Middle frontal gyrus (tissue), 1 donor: ENCODE measurements around the gene PARP4.
"Not testable (repeated sequence)": the region's sequence is repeated elsewhere in the genome, so short reads cannot be mapped to it uniquely, and the experiment has no call there.

ENCODE experiments used
- DNase-seq: peaks from one replicate; pipeline ENCODE4 v3.0.0-alpha.2; 2015; ENCODE audit warnings: low spot score; ENCODE audit errors: extremely low spot score

Gene PARP4

GRCh38 chr13:24452044-24452443 lies 60.5 kb downstream of the PARP4 start:
- no peak for DNase-seq

GRCh38 chr13:24450530-24450929 lies 62.0 kb downstream of the PARP4 start:
- no peak for DNase-seq

DNA sequence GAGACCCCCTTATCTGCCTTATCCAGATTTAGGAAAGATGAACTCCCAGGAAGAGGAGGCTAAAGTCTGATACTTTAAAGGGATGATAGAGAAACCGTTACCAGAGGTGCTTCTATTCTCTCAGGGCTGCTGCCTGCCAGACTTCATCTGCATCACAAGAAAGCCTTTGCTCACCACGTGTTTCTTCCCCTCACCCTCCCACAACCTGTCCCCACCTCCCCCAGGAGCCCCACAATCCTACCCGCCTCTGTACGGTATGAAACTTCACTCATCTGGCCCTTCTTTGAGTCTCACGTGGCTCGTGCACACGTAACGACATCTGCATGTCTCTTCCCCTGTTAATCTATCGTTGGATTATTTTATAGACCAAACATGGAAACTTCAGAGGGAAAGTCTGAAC lies 67.7 kb downstream of the PARP4 start:
- not testable (repeated sequence) for DNase-seq

DNA sequence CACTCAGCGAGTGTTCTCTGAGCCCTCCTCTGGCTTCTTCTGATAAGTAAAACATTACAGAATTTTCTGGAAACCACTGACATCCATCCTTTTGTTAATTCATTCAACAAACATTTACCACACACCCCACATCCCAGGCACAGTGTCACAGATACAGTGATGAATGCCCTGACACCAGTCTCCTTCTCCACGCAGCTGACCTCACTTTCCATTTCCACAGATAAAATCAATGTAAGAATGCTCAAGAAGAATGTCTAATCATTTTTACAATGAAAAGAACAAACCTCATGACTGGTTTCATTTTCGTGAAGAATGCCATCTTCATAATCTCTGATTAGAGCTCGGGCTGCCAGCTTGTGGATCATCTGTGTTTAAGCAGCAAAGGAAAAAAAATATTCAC lies 69.2 kb downstream of the PARP4 start:
- DNase-seq = no peak

DNA sequence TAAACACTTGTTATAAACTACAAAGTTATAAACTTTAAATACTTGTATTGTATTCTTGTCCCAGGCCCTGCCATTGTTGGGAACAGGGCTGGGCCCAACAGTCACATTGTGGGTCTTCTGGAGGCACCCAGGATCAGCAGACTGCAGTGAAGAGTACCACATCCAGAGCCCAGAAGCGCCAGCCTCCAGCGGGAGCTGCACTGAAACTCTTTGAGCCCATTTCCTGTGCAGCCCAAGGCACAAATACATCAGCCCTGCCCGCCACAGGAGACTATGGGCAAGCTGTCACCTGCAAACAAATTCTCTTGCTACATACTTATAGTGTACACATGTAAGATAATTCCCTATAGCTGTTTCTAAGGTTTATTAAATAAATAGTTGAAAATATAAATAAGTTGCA lies 86.5 kb downstream of the PARP4 start:
- not testable (repeated sequence) for DNase-seq

DNA sequence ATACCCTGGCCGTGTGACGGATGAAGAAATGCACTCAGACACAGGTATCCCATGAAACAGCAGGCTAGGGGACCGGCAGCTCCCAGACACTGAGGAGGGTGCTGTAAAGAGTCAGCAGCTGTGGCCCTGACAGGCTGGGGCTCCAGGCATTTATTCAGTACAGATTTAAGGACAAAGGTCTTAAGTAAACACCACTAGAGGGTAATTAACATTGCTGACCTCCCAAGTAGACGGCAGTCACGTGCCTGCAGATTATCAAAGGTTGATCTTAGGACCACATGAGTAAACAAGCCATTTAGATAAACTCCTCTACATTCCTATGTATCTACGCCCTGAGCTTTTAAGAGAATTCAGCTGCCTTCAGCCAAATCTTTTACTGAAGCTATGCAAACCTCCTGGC lies 92.9 kb downstream of the PARP4 start:
- DNase-seq = not testable (repeated sequence)

DNA sequence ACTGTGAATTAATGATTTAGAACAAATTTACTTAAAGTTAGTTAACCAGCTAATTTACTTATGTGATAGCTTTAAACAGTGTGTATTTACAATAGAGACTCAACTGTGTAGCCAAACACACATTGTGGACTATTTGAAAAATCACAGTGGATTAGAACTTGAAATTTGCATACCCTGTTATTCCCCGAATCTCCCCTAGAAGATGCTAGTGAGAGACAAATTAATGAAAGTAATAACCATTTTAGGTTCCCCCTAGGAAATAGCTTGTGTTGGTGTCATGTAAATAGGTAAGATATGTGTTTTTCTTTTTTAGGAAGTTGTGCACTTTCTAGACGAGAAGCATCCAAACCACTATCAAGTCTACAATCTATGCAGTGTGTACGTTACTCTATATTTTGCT lies 104.7 kb downstream of the PARP4 start:
- DNase-seq = no peak

GRCh38 chr13:24406524-24406923 lies 106.1 kb downstream of the PARP4 start:
- no peak for DNase-seq

DNA sequence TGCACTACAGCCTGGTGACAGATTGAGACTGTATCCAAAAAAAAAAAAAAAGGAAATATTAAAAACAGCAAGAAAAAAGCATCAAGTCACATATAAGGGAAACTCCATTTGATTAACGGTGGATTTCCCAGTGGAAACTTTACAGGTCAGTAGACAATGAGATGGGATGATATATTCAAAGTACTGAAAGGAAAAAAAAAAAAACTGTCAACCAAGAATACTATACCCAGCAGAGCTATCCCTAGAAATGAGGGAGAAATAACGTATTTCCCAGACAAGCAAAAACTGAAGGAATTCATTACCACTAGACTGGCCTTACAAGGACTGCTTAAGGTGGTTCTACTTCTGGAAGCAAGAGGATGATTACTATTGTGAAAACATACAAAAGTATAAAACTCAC lies 115.8 kb downstream of the PARP4 start:
- no peak for DNase-seq

DNA sequence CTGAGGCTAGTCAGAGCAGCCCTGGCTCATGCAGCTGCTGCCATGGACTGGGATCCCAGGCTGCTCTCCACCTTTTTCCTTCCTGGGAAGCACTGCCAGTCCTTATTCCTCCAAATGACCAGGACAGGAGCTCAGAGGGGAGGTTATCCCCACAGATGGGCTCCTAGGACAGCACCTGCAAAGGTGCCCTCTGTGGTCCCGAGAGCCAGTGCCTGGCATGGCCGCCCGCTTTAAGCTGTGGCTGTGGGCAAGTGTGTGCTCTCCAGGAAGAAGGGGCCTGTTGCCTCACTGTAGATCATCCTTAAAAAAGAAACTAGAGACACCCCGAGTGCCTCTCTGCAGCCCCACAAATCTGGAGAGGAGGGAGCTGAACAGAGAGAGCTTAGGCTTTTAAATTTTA lies 119.6 kb downstream of the PARP4 start:
- no peak for DNase-seq

- DNase-seq = not testable (repeated sequence)
Observed at GRCh38 chr13:24391771-24392683, 120.6 kb downstream of the PARP4 start.

DNA sequence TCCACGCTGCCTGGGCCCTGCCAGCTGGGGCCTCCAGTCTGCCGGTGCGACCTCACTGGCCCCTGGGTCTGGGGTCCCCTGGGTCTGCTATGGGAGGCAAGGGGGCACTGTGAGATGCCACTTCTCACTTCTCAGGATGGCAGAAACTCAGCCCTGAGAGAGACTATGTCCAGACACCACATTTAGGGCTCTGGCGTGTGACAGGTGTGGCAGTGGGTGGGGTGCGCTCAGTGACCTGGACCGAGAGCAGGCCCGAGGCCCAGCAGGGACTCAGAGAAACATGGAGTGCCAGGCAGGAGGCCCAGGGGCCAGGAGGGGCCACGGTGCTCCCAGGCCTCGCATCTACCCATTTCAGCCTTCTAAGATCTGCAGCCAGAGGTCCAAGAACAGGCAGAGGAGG lies 121.8 kb downstream of the PARP4 start:
- not testable (repeated sequence) for DNase-seq

GRCh38 chr13:24389506-24389905 lies 123.1 kb downstream of the PARP4 start:
- DNase-seq = no peak

GRCh38 chr13:24388743-24389142 lies 123.8 kb downstream of the PARP4 start:
- not testable (repeated sequence) for DNase-seq

DNA sequence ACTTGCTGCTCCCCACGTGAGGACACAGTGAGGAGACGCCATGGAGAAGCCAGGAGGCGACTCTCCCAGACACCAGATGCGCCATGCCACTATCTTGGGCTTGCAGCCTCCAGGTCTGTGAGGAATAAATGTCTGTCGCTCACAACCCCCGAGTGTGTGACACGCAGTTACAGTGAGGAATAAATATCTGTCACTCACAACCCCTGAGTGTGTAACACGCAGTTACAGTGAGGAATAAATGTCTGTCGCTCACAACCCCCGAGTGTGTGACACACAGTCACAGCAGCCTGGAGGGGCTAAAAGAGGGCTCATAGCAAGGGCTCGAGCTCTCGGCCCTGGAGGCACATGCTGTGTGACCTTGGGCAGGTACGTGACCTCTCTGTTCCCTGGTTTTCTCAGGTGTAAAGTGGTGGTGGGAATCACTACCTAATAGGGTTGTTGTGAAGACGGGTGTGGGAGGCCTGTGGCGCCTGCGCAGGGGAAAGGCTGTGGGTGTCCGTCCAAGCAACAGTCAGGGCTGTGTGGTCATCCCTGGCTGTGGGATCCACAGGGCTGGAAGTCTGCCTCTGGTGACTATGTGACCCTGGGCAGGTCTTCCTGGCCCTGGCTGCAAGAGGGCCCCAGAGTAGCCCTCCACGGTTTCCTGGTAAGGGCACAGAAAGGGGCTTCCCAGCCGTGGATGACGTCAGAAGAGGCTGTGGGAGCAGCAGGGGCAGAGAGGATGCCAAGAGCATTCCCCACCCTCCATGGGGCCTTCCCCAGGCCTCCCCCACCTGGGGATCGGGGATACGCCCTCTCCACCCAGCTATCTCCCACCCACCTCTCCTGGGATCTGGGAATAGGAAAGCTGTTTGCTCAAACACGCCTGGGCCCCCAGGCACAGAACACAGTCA lies 125.5 kb downstream of the PARP4 start:
- DNase-seq = no peak

GRCh38 chr13:24385902-24386301 lies 126.7 kb downstream of the PARP4 start:
- no peak for DNase-seq

DNA sequence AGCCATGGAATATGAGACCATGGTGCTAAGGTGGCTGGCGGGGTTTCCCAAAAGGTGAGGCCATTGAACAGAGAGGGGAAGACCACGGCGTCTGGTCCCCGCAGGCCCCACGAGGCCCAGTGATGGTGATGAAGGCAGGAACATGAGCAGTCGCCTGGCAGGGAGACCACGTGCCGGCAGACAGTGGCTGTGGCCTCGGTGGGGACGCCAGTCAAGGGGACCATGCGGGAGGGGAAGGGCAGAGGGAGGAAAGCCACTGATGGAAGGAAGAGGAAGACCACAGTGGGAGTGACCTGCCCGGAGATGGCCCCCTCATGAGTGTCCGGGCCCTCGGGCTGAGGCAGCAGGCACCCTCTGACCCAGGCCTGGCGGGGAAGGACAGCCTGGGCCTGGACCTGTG lies 127.6 kb downstream of the PARP4 start:
- not testable (repeated sequence) for DNase-seq

- not testable (repeated sequence) for DNase-seq
Observed at GRCh38 chr13:24384091-24384490, 128.5 kb downstream of the PARP4 start.

- DNase-seq = no peak
Observed at GRCh38 chr13:24381541-24382265, 130.9 kb downstream of the PARP4 start.

GRCh38 chr13:24380881-24381280 lies 131.7 kb downstream of the PARP4 start:
- not testable (repeated sequence) for DNase-seq

DNA sequence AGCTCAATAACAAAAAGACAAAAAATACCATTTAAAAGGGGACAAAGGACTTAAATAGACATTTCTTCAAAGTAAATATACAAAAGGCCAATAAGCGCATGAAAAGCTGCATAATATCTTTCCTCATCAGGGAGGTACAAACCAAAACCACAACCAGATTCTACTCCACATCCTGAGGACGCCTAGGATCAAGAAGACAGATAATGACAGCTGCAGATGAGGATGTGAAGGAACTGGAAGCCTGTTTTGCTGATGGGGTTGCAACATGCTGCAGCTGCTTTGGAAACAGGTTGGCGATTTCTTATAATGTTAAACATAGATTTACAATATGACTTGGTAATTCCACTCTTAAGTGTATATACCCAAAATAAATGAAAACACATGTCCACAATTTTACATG lies 132.4 kb downstream of the PARP4 start:
- not testable (repeated sequence) for DNase-seq
